ENCODE measurements around the gene IDH2. TPM values are rescaled to one million over a fixed set of nuclear protein-coding genes. Genes with fewer than 3 reads are reported as not detected.

Gene IDH2
- total and polyA plus RNA-seq, 2 of the 4 experiments (the other 2 are of a cell fraction), result 84.9 to 118 TPM

- H4K20me1 ChIP-seq (ENCODE audit: insufficient read depth, low read length), result peaks cover 36% of the 10 kb centered on the region
- H3K27ac ChIP-seq (ENCODE audit: insufficient read depth, low read length), result no peak overlapping the region
- in situ Hi-C loops (cut with MboI; ENCODE audit: low sequenced_read_pairs), result no loop called here
- H3K9me3 ChIP-seq (ENCODE audit: control insufficient read depth, insufficient read depth, low read length), result no peaks in the 10 kb centered on the region
- ChIA-PET CTCF (no interaction called here), POLR2A (ENCODE audit: unreplicated experiment) (no interaction called here)
- ATAC-seq (ENCODE audit: low read depth) (no peak), DNase-seq (no peak)
- peaks cover 6% of the 10 kb centered on the region for H3K4me1 ChIP-seq (ENCODE audit: control insufficient read depth, insufficient read depth, low read length)
- no peak overlapping the region for H2AK5ac ChIP-seq (ENCODE audit: low read depth, low read length)
- peaks cover 21 to 64% of the 10 kb centered on the region in 2 experiments for H3K79me1 ChIP-seq (ENCODE audit: low read depth in 1 of 2, low read length in 2 of 2)
- no peaks in the 10 kb centered on the region for H3K27me3 ChIP-seq (ENCODE audit: control insufficient read depth, insufficient read depth, low read length)
- intact Hi-C loops (cut with micrococcal nuclease), result no loop called here
- H4K5ac ChIP-seq (ENCODE audit: low read depth, low read length), result no peak overlapping the region
- no peak overlapping the region for H3K18ac ChIP-seq (ENCODE audit: low read depth, low read length)
- no peak overlapping the region for H3K14ac ChIP-seq (replicated peaks; ENCODE audit: low read depth, low read length)
- no peaks in the 10 kb centered on the region for H3K36me3 ChIP-seq (ENCODE audit: control insufficient read depth, insufficient read depth, low read length)
- no peak overlapping the region for H3K4ac ChIP-seq (ENCODE audit: low read depth, low read length)
- H3K4me2 ChIP-seq (ENCODE audit: low read depth, low read length), result no peak overlapping the region
- H3K56ac ChIP-seq (ENCODE audit: extremely low read depth, insufficient read depth, low read length), result no peak overlapping the region
- no peak for TF ChIP-seq RAD21 (IDR thresholded peaks at IDR 0.05; ENCODE audit: low read length)
- no peak for TF ChIP-seq MAZ (IDR thresholded peaks at IDR 0.05; ENCODE audit: borderline replicate concordance, low read depth, low read length)
- no peak for TF ChIP-seq FOS (IDR thresholded peaks at IDR 0.05; ENCODE audit: low read depth, low read length)
- no peak for TF ChIP-seq CHD1 (IDR thresholded peaks at IDR 0.05; ENCODE audit: low read depth, low read length)
- TF ChIP-seq NFE2L2 (IDR thresholded peaks at IDR 0.05; ENCODE audit: low read depth, low read length), result no peak
- TF ChIP-seq RFX5 (IDR thresholded peaks at IDR 0.05; ENCODE audit: low read depth, low read length), result no peak
- no peak for TF ChIP-seq CEBPB (IDR thresholded peaks at IDR 0.05; ENCODE audit: low read depth, low read length)
- TF ChIP-seq MAFK (IDR thresholded peaks at IDR 0.05; ENCODE audit: low read depth, low read length), result no peak
- no peak for TF ChIP-seq BHLHE40 (IDR thresholded peaks at IDR 0.05; ENCODE audit: low read depth, low read length)
- no peak for TF ChIP-seq ELK1 (IDR thresholded peaks at IDR 0.05; ENCODE audit: borderline replicate concordance, low read depth, low read length)
- TF ChIP-seq USF2 (IDR thresholded peaks at IDR 0.05; ENCODE audit: low read depth, low read length), result no peak
- TF ChIP-seq SMC3 (IDR thresholded peaks at IDR 0.05; ENCODE audit: low read depth, low read length), result no peak
- TF ChIP-seq RCOR1 (IDR thresholded peaks at IDR 0.05; ENCODE audit: insufficient replicate concordance, low read length), result no peak
- no peak for TF ChIP-seq CTCF (conservative IDR thresholded peaks at IDR 0.05; ENCODE audit: low read depth, low read length)
- no peak for TF ChIP-seq POLR2A (IDR thresholded peaks at IDR 0.05; ENCODE audit: low read depth, low read length)
- peaks cover 21% of the 10 kb centered on the region for H3K9me1 ChIP-seq (ENCODE audit: insufficient read depth, low read length)
- no peak overlapping the region for H2BK15ac ChIP-seq (ENCODE audit: low read depth, low read length)
- no peak overlapping the region for H3K4me3 ChIP-seq (ENCODE audit: insufficient read depth, low read depth, low read length)
- H3K23ac ChIP-seq (ENCODE audit: low read depth, low read length), result no peak overlapping the region
- no peak overlapping the region for H2AFZ ChIP-seq (replicated peaks; ENCODE audit: low read length, poor library complexity)
- peak overlapping the region; percentile 15 for H2AK9ac ChIP-seq (replicated peaks; ENCODE audit: low read depth, low read length, poor library complexity)
- dilution Hi-C loops (cut with HindIII; ENCODE audit: low sequenced_read_pairs, unreplicated experiment), result no loop called here
- H4K8ac ChIP-seq (ENCODE audit: low read depth in 2 of 2, low read length in 2 of 2), result no peak overlapping the region
- BruUV-seq (replicated peaks), result no TSS peak
- no peak overlapping the region for H2BK5ac ChIP-seq (ENCODE audit: low read depth, low read length, poor library complexity, severe bottlenecking)
- no peak overlapping the region for H2BK20ac ChIP-seq (ENCODE audit: low read depth, low read length)
- no CpG with 5 or more reads among the region's 7 CpGs for WGBS, 2 experiments (ENCODE audit: extremely low coverage in 2 of 2, insufficient read length in 1 of 2)
- no peak overlapping the region for H3K9ac ChIP-seq (ENCODE audit: low read depth, low read length)
- no peak overlapping the region for H4K91ac ChIP-seq (ENCODE audit: insufficient read depth, low read depth, low read length)
- no peak overlapping the region for H2BK120ac ChIP-seq (ENCODE audit: low read depth, low read length)
Observed at GRCh38 chr15:90046289-90046688, 56.0 kb downstream of the IDH2 start.
